HG02840 (cell line): ENCODE results near the gene CMTM4.
"Not testable (repeated sequence)": the region's sequence is repeated elsewhere in the genome, so short reads cannot be mapped to it uniquely, and the experiment has no call there.

ENCODE experiments used
- ATAC-seq: cut with Tn5 transposase; IDR thresholded peaks from one replicate; pipeline ENCODE4 v1.9.1; 2021; ENCODE audit warnings: mild to moderate bottlenecking, moderate library complexity, moderate number of reproducible peaks; ENCODE audit not compliant: unreplicated experiment, low FRiP score

The CMTM4 gene

DNA sequence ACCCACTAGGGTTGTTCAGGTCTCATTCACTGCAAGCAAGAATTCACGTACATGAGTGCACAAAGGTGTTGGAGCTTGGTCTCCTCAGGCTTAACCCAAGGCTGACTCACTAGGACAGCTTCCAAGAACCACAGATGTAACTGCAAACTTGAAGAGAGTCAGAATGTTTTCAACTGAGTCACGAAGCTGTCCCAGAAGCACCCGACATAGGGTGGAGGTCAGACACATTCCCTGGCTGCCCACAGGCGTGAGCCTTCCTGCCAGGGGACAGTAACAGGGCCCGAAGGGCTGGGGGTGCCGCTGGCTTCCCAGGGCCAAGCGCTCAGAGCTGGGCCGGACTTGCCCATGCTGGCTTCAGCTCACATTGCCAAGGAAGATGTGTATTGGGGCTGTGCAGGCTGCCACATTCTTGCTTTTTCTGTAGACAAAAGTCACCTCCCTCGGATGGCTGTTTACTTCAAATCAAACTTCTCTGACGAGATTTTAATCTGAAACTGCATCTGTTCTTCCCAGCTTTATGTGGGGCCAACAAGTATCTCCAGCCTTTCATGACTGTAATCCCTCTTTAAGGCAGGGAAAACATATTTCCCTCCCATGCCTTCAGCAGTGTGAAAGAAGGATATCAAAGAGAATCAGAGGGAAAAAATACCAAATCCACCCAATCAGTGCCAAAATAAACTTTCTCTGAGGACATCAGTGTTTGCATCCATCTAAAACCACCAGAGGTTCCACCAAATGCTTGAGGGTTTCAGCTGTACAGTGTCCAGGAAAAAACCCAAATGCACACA, 77.8 kb downstream of the CMTM4 start:
- no peak for ATAC-seq

- ATAC-seq = no peak
Observed at GRCh38 chr16:66617728-66618127, 78.8 kb downstream of the CMTM4 start.

DNA sequence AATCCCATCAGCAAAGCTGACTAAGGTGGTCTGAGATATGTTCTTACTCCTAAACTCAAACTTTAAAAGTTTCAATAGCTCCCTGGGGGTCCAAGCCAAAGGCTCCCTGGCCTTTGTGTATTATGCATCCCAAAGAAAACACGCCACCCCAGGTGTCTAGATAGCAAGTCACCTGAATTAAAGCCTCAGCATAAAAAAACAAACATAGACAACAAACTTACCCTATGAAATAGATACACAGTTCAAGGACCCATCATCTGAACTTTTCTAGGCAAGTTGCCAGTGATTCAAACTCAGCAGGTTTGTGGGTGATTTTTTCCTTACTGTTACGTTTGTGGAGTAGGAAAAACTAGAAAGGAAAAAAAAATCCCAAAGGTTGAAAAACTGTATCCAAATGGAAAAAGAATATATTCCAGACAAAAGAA, 79.5 kb downstream of the CMTM4 start:
- ATAC-seq = no peak

DNA sequence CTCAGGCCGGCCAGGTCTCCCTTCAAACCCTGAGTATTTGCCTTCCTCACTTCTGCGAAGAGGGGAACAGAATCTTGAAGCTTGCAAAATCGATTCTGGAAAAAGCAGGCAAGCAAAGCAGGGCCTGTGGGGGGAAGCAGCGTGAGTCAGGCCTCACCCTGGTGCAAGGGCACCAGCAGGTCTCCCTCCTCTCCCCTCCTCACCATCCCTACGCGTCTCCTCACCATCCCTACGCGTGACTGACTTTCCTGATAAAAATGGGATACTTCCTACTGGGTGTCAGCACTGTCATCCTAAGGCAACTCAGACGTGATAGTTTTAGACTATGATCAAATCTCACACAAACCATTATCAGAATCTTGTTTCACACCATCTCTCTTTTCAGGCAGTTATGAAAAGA, 80.0 kb downstream of the CMTM4 start:
- no peak for ATAC-seq

DNA sequence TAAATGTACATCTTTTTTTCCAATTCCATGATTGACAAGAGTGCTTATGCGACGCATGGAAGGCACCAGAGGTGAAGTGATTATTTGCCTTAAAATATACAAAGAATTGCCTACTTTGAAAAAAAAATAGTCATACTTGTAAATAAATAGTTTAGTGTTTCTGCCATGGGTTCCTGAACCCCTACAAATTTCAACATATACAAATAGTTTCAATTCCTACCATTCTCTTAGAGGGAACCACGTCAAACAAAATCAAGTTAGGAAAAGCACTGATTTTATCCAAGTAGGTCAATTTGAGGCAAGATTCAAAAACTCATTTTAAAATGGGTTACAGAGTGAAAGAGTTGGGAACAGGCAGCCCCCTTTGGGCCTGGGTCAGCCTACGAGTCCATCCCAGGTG, 80.4 kb downstream of the CMTM4 start:
- no peak for ATAC-seq

GRCh38 chr16:66614161-66614802, 82.3 kb downstream of the CMTM4 start:
- no peak for ATAC-seq

DNA sequence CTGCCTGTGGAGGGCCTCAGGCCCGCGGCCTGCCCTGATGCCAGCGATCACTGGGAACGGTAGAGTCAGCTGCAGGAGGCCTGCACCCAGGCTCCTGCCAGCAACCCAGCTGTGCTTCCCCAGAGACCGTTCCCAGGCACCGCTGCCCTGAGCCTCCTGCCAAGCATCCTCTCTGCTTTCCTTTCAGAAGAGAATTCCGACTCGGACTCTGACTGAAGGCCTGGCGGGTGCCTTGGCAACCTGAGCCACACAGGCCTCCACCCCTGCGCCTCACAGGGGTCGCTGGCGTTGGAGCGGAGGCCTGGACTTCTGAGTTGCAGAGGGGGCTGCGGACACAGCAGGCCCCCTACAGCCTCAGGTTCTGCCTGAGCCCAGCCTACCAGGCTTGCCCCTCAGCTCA, 84.1 kb downstream of the CMTM4 start:
- no peak for ATAC-seq

- not testable (repeated sequence) for ATAC-seq
Observed at GRCh38 chr16:66611911-66612310, 84.6 kb downstream of the CMTM4 start.

DNA sequence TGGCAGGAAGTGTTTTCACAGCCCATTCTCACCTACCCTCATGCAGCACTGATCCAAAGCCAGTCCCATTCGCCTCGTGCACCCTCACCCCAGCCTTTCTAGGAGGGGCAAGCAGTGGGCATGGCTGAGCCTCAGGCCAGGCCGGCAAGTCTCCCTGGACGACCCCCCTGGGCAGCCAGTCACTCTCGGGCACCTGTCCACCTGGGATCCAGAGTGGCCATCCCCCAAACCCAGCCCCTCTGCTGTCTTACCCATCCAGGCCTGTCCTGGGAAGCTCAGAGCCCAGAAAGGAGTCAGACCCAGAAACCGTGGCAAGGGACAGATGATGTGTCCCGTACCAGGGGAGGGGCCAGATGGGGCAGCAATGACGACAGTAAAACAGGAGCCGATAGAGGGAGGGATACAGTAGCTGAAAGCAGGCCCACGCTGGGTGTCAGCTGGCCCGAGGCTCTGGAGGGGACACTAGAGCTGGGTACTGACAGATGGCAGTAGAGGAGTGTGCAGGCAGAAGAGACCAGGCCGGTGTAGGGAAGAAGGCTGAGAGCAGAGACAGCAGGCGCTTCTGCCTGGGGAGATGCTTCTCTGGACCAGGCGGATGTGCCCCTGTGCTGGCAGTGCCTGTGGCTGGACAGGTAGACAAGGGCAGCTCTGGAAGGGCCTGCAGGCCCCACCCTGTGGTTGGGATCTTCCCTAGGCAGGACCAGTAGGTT, 86.3 kb downstream of the CMTM4 start:
- no peak for ATAC-seq

- no peak for ATAC-seq
Observed at GRCh38 chr16:66609139-66609510, 87.4 kb downstream of the CMTM4 start.

GRCh38 chr16:66608241-66609138, 88.1 kb downstream of the CMTM4 start:
- ATAC-seq = no peak

- no peak for ATAC-seq
Observed at GRCh38 chr16:66605979-66606751, 90.4 kb downstream of the CMTM4 start.

- ATAC-seq = peak; percentile 18
Observed at GRCh38 chr16:66605177-66605978, 91.2 kb downstream of the CMTM4 start.

DNA sequence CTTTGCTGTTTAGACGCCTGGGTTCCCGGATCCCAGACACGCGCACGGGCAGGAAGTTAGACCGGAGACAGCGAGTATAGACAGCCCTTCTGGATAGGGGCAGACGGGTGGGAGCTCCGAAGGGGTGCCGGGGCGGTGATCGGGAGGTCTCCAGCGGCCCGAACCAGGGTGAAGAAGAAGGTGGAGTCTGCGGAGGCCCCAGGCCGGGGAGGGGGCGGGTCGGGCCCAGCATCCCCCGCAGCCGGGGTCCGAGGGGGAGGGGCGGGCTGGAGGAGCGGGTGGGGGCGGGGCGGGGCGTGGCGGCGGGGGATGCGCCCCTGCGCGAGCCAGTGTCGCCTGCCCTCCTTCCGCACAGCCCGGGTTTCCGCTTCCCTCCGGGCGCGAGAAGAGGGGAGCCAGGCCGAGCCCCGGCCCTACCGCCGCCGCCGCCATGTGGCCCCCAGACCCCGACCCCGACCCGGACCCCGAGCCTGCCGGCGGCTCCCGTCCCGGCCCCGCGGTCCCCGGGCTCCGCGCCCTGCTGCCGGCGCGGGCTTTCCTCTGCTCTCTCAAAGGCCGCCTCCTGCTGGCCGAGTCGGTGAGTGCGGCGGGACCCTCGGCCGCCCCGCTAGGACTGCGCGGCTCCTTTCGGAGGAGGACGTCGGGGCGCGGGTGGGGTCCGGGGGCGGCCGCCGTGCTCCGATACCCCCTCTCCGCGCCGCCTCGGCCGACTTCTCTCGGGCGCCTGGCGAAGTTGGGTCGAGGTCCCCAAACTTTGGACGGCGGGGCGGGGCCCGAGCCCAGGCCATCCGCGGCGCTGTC, 92.0 kb downstream of the CMTM4 start, which contains the start of gene CMTM3:
Gene CMTM3 (plus strand): TSS at position 329 of the 801 bp plus-strand sequence. CDS start 102 bp downstream, at position 431.
- peak; percentile 55 for ATAC-seq

DNA sequence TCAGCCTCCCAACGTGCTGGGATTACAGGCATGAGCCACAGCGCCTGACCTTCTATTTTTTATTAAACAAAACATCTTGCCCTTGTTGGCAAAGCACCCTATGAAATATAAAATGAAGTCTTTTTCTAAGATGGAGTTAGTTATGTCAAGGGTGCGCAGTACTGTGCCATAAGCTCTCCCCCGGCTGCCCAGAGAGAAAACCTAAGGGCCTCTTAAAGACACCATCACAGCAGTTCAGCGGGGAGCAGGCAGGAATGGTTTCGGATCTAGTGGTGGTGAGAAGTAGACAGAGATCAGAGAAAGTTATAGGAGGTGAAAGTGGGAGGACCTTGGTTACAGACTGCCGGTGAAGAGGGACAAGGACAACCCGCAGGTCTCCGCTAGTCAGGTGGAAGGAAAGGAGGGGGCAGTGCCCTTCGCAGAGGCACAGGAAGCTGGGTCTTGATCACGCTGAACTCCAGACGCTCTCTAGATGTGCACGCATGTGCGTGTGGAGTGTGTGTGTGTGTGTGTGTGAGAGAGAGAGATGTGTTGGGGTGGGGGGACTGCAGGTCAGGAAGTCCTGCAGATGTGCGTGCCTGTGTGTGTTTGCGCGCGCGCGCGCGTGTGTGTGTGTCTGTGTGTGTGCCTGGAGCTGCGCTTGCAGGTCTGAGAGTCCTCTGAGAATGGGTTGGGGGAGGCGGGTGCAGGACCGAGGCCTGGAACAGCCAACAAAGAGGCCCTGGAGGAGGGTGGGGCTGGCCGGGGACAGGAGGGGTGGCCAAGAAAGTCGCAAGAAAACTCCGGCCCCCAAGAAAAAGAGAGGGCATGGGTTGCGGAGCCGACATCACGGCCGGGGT, 92.8 kb downstream of the CMTM4 start:
- ATAC-seq = no peak

GRCh38 chr16:66601471-66601870, 95.1 kb downstream of the CMTM4 start:
- ATAC-seq = no peak

- no peak for ATAC-seq
Observed at GRCh38 chr16:66600477-66600876, 96.1 kb downstream of the CMTM4 start.
